NOMO-1 treated with dmso at 0.1 percent for 144 hours (cell line): Measurements from ENCODE around the gene SPATA13.

Source experiments
- DNase-seq: peaks from one replicate; lab custom pipeline; 2025; ENCODE audit not compliant: unreplicated experiment; lab: John Stamatoyannopoulos, UW

SPATA13 gene

GRCh38 chr13:24220086-24220703, 59.7 kb downstream of the SPATA13 start:
- peak; percentile 39 for DNase-seq

- no peak for DNase-seq
Observed at GRCh38 chr13:24221007-24221406, 60.5 kb downstream of the SPATA13 start.

- DNase-seq, result no peak
Observed at GRCh38 chr13:24222756-24223155, 62.2 kb downstream of the SPATA13 start.

GRCh38 chr13:24223341-24224231, 63.1 kb downstream of the SPATA13 start:
- DNase-seq, result no peak

- no peak for DNase-seq
Observed at GRCh38 chr13:24224232-24224680, 63.7 kb downstream of the SPATA13 start.

- DNase-seq, result no peak
Observed at GRCh38 chr13:24225062-24225461, 64.5 kb downstream of the SPATA13 start.

- DNase-seq, result no peak
Observed at GRCh38 chr13:24225930-24226329, 65.4 kb downstream of the SPATA13 start.

- no peak for DNase-seq
Observed at GRCh38 chr13:24226762-24227161, 66.2 kb downstream of the SPATA13 start.

- DNase-seq, result peak; percentile 18
Observed at GRCh38 chr13:24228852-24229458, 68.4 kb downstream of the SPATA13 start.

GRCh38 chr13:24230428-24231072, 70.0 kb downstream of the SPATA13 start:
- no peak for DNase-seq

GRCh38 chr13:24231377-24231776, 70.9 kb downstream of the SPATA13 start:
- no peak for DNase-seq

GRCh38 chr13:24232037-24232436, 71.5 kb downstream of the SPATA13 start:
- DNase-seq, result no peak

GRCh38 chr13:24232474-24232873, 72.0 kb downstream of the SPATA13 start:
- no peak for DNase-seq

- no peak for DNase-seq
Observed at GRCh38 chr13:24233351-24233901, 72.9 kb downstream of the SPATA13 start.

GRCh38 chr13:24234200-24234915, 73.8 kb downstream of the SPATA13 start:
- no peak for DNase-seq

- DNase-seq, result no peak
Observed at GRCh38 chr13:24237356-24237755, 76.8 kb downstream of the SPATA13 start.

- no peak for DNase-seq
Observed at GRCh38 chr13:24241336-24241735, 80.8 kb downstream of the SPATA13 start.

- DNase-seq, result no peak
Observed at GRCh38 chr13:24242100-24242499, 81.6 kb downstream of the SPATA13 start.

- DNase-seq, result peak; percentile 67
Observed at GRCh38 chr13:24243302-24243701, 82.8 kb downstream of the SPATA13 start.

- no peak for DNase-seq
Observed at GRCh38 chr13:24244802-24245201, 84.3 kb downstream of the SPATA13 start.
